ENCODE results near the gene TUBGCP4.

TUBGCP4 gene

GRCh38 chr15:43446344-43446743 is 75.4 kb downstream of the TUBGCP4 start:
- H3K4me3 ChIP-seq (ENCODE audit: low read depth, low read length), result no peak overlapping the region
- in situ Hi-C loops (cut with HindIII; ENCODE audit: low sequenced_read_pairs), result no loop called here
- no peak for TF ChIP-seq CTCF (IDR thresholded peaks at IDR 0.05; ENCODE audit: low read depth, low read length)
- DNase-seq (ENCODE audit: low read depth, low spot score), result no peak

DNA sequence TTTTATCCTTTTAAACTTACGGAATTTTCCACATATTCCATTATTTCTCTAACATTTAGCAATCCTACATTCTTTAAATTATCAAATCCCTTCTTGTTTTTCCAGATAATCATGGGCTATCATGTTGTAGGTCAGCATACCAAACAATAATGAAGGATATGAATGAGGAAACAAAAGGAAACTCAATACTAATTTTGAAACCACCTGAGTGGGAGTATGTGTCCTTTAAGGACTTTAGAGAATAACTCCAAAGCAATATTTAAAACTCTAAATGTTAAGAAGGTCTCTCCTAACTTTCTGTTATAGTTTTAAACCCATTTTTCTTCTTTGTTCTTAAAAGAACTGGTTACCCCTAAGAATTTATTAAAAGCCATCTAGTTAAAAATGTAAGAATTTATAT is 79.1 kb downstream of the TUBGCP4 start:
- in situ Hi-C loops (cut with HindIII; ENCODE audit: low sequenced_read_pairs), result no loop called here
- DNase-seq (ENCODE audit: low read depth, low spot score), result no peak
- no peak for TF ChIP-seq CTCF (IDR thresholded peaks at IDR 0.05; ENCODE audit: low read depth, low read length)
- no peak overlapping the region for H3K4me3 ChIP-seq (ENCODE audit: low read depth, low read length)
